Type B pancreatic cell (in vitro differentiated cells): ENCODE measurements around the gene SLC43A3. TPM values are rescaled to one million over a fixed set of nuclear protein-coding genes. Genes with fewer than 3 reads are reported as not detected.

Source experiments
- DNase-seq: peaks from one replicate; pipeline ENCODE4 v3.0.0; 2021; ENCODE audit warnings: mixed read lengths; ENCODE audit not compliant: unreplicated experiment; ENCODE audit errors: extremely low spot score
- H3K27ac Mint-ChIP-seq: 2 replicates; pipeline ENCODE4 v1.8.0; 2021; ENCODE audit warnings: mild to moderate bottlenecking, mixed read lengths
- H3K27me3 Mint-ChIP-seq: 2 replicates; pipeline ENCODE4 v1.8.0; 2021; ENCODE audit warnings: mixed read lengths
- H3K36me3 Mint-ChIP-seq: 2 replicates; pipeline ENCODE4 v1.8.0; 2021; ENCODE audit warnings: mixed read lengths
- H3K4me1 Mint-ChIP-seq: one replicate; pipeline ENCODE4 v1.8.0; 2021; ENCODE audit warnings: mixed read lengths; ENCODE audit not compliant: unreplicated experiment
- H3K4me3 Mint-ChIP-seq: 2 replicates; pipeline ENCODE4 v1.8.0; 2021; ENCODE audit warnings: mild to moderate bottlenecking, mixed read lengths
- H3K9me3 Mint-ChIP-seq: 2 replicates; pipeline ENCODE4 v1.8.0; 2021; ENCODE audit warnings: mixed read lengths
- total RNA-seq: library from RNA; stranded (reverse); gene quantifications from 2 replicates; pipeline ENCODE4 v1.2.1, GENCODE V29; 2021; ENCODE audit warnings: low replicate concordance
- TF ChIP-seq, protein P1 (sequence below): fragments of 200-600 bp; sonication (generic); conservative IDR thresholded peaks from 2 replicates; pipeline ENCODE4 v1.5.0; 2021; ENCODE audit warnings: antibody characterized with exemption, mild to moderate bottlenecking

Gene SLC43A3
- total RNA-seq, 1 donor from 2014 or later, result 20.4 TPM

DNA sequence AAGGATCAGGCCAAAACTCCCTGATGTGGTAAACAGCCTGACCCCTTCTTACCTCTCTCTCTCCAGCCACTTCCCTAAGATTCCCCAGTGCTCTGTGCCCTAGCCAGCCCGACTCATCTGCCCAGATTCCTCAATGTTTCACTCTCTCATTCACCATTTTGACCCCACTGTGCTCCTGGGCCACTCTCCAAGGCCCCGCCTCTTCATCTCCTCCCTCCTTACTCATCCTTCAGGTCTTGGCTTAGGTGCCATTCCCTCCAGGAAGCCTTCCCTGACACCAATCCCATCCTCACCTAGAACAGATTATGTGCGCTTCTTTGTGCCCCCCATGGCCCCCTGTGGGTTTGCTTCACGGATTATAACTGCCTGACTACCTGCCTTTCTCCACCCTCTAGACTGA is 13.2 kb downstream of the SLC43A3 start:
- H3K27me3 Mint-ChIP-seq, result no peaks in the 10 kb centered on the region
- no peak overlapping the region for H3K4me3 Mint-ChIP-seq
- no peak overlapping the region for H3K27ac Mint-ChIP-seq
- no peak for DNase-seq
- H3K9me3 Mint-ChIP-seq, result no peaks in the 10 kb centered on the region
- TF ChIP-seq, protein P1, sequence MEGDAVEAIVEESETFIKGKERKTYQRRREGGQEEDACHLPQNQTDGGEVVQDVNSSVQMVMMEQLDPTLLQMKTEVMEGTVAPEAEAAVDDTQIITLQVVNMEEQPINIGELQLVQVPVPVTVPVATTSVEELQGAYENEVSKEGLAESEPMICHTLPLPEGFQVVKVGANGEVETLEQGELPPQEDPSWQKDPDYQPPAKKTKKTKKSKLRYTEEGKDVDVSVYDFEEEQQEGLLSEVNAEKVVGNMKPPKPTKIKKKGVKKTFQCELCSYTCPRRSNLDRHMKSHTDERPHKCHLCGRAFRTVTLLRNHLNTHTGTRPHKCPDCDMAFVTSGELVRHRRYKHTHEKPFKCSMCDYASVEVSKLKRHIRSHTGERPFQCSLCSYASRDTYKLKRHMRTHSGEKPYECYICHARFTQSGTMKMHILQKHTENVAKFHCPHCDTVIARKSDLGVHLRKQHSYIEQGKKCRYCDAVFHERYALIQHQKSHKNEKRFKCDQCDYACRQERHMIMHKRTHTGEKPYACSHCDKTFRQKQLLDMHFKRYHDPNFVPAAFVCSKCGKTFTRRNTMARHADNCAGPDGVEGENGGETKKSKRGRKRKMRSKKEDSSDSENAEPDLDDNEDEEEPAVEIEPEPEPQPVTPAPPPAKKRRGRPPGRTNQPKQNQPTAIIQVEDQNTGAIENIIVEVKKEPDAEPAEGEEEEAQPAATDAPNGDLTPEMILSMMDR, result no peak
- peaks cover 38% of the 10 kb centered on the region for H3K36me3 Mint-ChIP-seq
- no peaks in the 10 kb centered on the region for H3K4me1 Mint-ChIP-seq

DNA sequence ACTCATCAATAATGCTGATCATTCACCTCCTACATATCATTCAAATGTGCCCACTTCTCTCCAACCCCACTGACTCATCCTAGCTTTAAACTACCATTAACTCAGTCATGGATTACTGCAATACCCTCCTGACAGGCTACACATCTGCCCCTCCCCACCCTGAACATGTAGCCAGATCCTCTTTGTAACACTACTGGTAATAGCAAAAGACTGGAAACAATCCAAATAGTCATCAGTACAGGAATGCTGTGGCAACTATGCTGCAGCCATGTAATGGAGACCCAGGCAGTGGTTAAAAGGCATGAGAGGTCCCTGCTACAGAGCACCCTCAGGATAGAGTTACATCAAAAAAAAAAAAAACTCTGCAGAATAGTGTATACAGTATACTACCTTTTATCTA is 16.6 kb downstream of the SLC43A3 start:
- DNase-seq, result no peak
- no peaks in the 10 kb centered on the region for H3K27me3 Mint-ChIP-seq
- no peak overlapping the region for H3K27ac Mint-ChIP-seq
- H3K36me3 Mint-ChIP-seq, result peaks cover 26% of the 10 kb centered on the region
- TF ChIP-seq, protein P1, result no peak
- H3K4me1 Mint-ChIP-seq, result no peaks in the 10 kb centered on the region
- H3K4me3 Mint-ChIP-seq, result no peak overlapping the region
- H3K9me3 Mint-ChIP-seq, result no peaks in the 10 kb centered on the region

GRCh38 chr11:57409321-57410100 is 17.4 kb downstream of the SLC43A3 start:
- no peak for DNase-seq
- no peaks in the 10 kb centered on the region for H3K27me3 Mint-ChIP-seq
- peaks cover 18% of the 10 kb centered on the region for H3K36me3 Mint-ChIP-seq
- TF ChIP-seq, protein P1, result no peak
- H3K27ac Mint-ChIP-seq, result no peak overlapping the region
- H3K4me3 Mint-ChIP-seq, result no peak overlapping the region
- H3K9me3 Mint-ChIP-seq, result no peaks in the 10 kb centered on the region
- no peaks in the 10 kb centered on the region for H3K4me1 Mint-ChIP-seq

GRCh38 chr11:57408771-57409170 is 18.1 kb downstream of the SLC43A3 start:
- no peak overlapping the region for H3K4me3 Mint-ChIP-seq
- H3K27me3 Mint-ChIP-seq, result no peaks in the 10 kb centered on the region
- peaks cover 14% of the 10 kb centered on the region for H3K36me3 Mint-ChIP-seq
- TF ChIP-seq, protein P1, result no peak
- DNase-seq, result no peak
- H3K27ac Mint-ChIP-seq, result no peak overlapping the region
- no peaks in the 10 kb centered on the region for H3K4me1 Mint-ChIP-seq
- H3K9me3 Mint-ChIP-seq, result no peaks in the 10 kb centered on the region

- Mint-ChIP-seq H3K27me3 (no peaks in the 10 kb centered on the region), H3K9me3 (no peaks in the 10 kb centered on the region), H3K4me3 (no peak overlapping the region), H3K27ac (no peak overlapping the region), H3K36me3 (peaks cover 9% of the 10 kb centered on the region), H3K4me1 (no peaks in the 10 kb centered on the region)
- TF ChIP-seq, protein P1, result no peak
- DNase-seq, result no peak
These were observed 18.9 kb downstream of the SLC43A3 start for GRCh38 chr11:57407941-57408475.
